Ovary (tissue), 9 donors: ENCODE data around the gene SOD1. TPM values are rescaled to one million over a fixed set of nuclear protein-coding genes. Genes with fewer than 3 reads are reported as not detected.
A peak's percentile ranks its signal among the peaks of the same experiment; 100 is the strongest.

Experiments used
- DNase-seq, 5 donors: peaks; one replicate each; pipeline ENCODE4 v3.0.0-alpha.2; 2019 to 2020
- H3K27ac ChIP-seq, 2 donors: fragments of 200-600 bp; one replicate each; pipeline versions ENCODE4 v1.5.1 to v1.8.0; 2019 to 2022
- H3K27me3 ChIP-seq: fragments of 200-600 bp; one replicate; pipeline ENCODE4 v1.8.0; 2022
- H3K36me3 ChIP-seq: fragments of 200-600 bp; sonication (generic); one replicate; pipeline ENCODE4 v1.5.1; 2019
- H3K4me1 ChIP-seq: one replicate; pipeline ENCODE4 v1.8.1; 2013; ENCODE audit warnings: mild to moderate bottlenecking, moderate library complexity; ENCODE audit not compliant: insufficient read depth
- H3K4me3 ChIP-seq: fragments of 200-600 bp; sonication (generic); one replicate; pipeline ENCODE4 v1.5.1; 2017
- H3K9me3 ChIP-seq, 2 donors: fragments of 200-600 bp in 1 of 2; sonication (generic) in 1 of 2; one replicate each; pipeline versions ENCODE4 v1.5.1 to v1.8.1; 2013 to 2019; ENCODE audit warnings: mild to moderate bottlenecking in 1 of 2, moderate library complexity in 1 of 2
- CTCF ChIP-seq, 3 donors: fragments of 450-650 bp in 2 of 3; fragments of 200-600 bp in 1 of 3; IDR thresholded peaks; one replicate each; pipeline versions ENCODE4 v1.5.1 to v1.8.0; 2016 to 2022; ENCODE audit warnings: antibody characterized with exemption in 3 of 3, mild to moderate bottlenecking in 1 of 3
- EP300 ChIP-seq: sonication (generic); formaldehyde crosslinking; IDR thresholded peaks from one replicate; pipeline ENCODE4 v1.6.1; 2017; ENCODE audit warnings: antibody characterized with exemption
- POLR2A ChIP-seq: fragments of 450-650 bp; IDR thresholded peaks from one replicate; pipeline ENCODE4 v1.6.1; 2017; ENCODE audit warnings: antibody characterized with exemption, mild to moderate bottlenecking, moderate library complexity
- WGBS, 3 donors: extraction: QIAGEN DNeasy Blood & Tissue Kit in 1 of 3; methylation state at CpG; one replicate each; pipeline versions ENCODE4 v1.1.5 to v1.1.7; 2013 to 2017; 5-methylcytosine and 5-hydroxymethylcytosine counted together
- intact Hi-C, 4 donors: fragments of 100-400 bp; cut with DNase I; formaldehyde crosslinking; loops; one replicate each; pipeline versions ENCODE4 v1.11.0 to v1.15.1; 2022 to 2023
- polyA plus RNA-seq, 2 donors: library from polyadenylated mRNA; stranded (reverse); fragments of 200-250 nt in 1 of 2; fragments of 350-450 nt in 1 of 2; fragmentation: Illumina TruSeq in 1 of 2; extraction: RNeasy Lipid Tissue Mini Kit (QIAGEN cat#74804) in 1 of 2; gene quantifications; one replicate each; pipeline ENCODE4 v1.2.3, GENCODE V29; 2013 to 2014
- total RNA-seq, 7 donors: library from RNA; depleted of rRNA in 2 of 7; stranded (reverse); fragments of >200 nt in 2 of 7; fragmentation: NEBNext Ultra II Directional in 3 of 7; extraction: Animal tissue kit (Norgen Biotek cat#: 25700) in 3 of 7; gene quantifications; one replicate each; pipeline versions ENCODE4 v1.1.0 to v1.2.4, GENCODE V29; 2016 to 2023
- donor health status: DM: no; HTN: no; CAD: no; lungs with moderate emphysema.
- donor health status: DM: no; HTN: no; CAD: no.
- donor health status: Bipolar disorder and iron deficiency.
- donor health status: DM: yes; HTN: yes; CAD: no.
- donor health status: DM: no; HTN: no; CAD: no.
- donor health status: DM: yes; HTN: yes; CAD: no.

The SOD1 gene
- total and polyA plus RNA-seq, 9 donors: 175 to 451 (median 240) TPM

- no peak for DNase-seq
- intact Hi-C loops: loop anchor here in 2 of 4 donors (5.0 to 10.0 kb wide), 2 partner anchors 65 to 67 kb away; partner anchors contain the start of gene SCAF4 (in 2 of the 2)
- Histone ChIP-seq H3K27me3 (no peaks in the 10 kb centered on the region), H3K36me3 (no peaks in the 10 kb centered on the region), H3K27ac (no peak overlapping the region), H3K4me1 (peaks cover 15% of the 10 kb centered on the region), H3K4me3 (no peak overlapping the region), H3K9me3 (no peaks in the 10 kb centered on the region)
- TF ChIP-seq EP300 (no peak), CTCF (IDR thresholded peaks at IDR 0.05) (no peak), POLR2A (no peak)
Measured at GRCh38 chr21:31667639-31668038, 8.1 kb downstream of the SOD1 start.

- Histone ChIP-seq H3K27ac (peak overlapping the region in 1 of 2 donors; percentile 75), H3K4me1 (peaks cover 9% of the 10 kb centered on the region), H3K27me3 (no peaks in the 10 kb centered on the region), H3K4me3 (no peak overlapping the region), H3K9me3 (no peaks in the 10 kb centered on the region), H3K36me3 (no peaks in the 10 kb centered on the region)
- intact Hi-C loops: loop anchor here in 2 of 4 donors (5.0 to 10.0 kb wide), 2 partner anchors 63 to 66 kb away; partner anchors contain the start of gene SCAF4 (in 2 of the 2)
- no peak for DNase-seq
- WGBS, 3 donors: 75 to 83% (median 82%) methylated on average over 2 of the region's 2 CpGs
- TF ChIP-seq CTCF (IDR thresholded peaks at IDR 0.05) (no peak), POLR2A (no peak), EP300 (no peak)
Measured at GRCh38 chr21:31668651-31669491, 9.4 kb downstream of the SOD1 start.

- DNase-seq: no peak
- Histone ChIP-seq H3K27ac (peak overlapping the region; percentile 31 to 75), H3K36me3 (no peaks in the 10 kb centered on the region), H3K27me3 (no peaks in the 10 kb centered on the region), H3K9me3 (no peaks in the 10 kb centered on the region), H3K4me1 (peaks cover 8% of the 10 kb centered on the region), H3K4me3 (no peak overlapping the region)
- 7 to 21% (median 9%) methylated on average over 6 of the region's 6 CpGs for WGBS, 3 donors
- intact Hi-C loops: no loop called here
- TF ChIP-seq POLR2A (no peak), EP300 (no peak), CTCF (IDR thresholded peaks at IDR 0.05) (no peak)
Measured at GRCh38 chr21:31670070-31670469, 10.6 kb downstream of the SOD1 start.

- intact Hi-C loops: no loop called here
- Histone ChIP-seq H3K9me3 (no peaks in the 10 kb centered on the region), H3K27me3 (no peaks in the 10 kb centered on the region), H3K4me3 (no peak overlapping the region), H3K4me1 (peaks cover 2% of the 10 kb centered on the region), H3K27ac (peak overlapping the region; percentile 21 to 49), H3K36me3 (no peaks in the 10 kb centered on the region)
- WGBS, 3 donors: 41 to 74% (median 45%) methylated on average over 12 of the region's 12 CpGs
- TF ChIP-seq EP300: no peak
- no peak for TF ChIP-seq CTCF (IDR thresholded peaks at IDR 0.05)
- TF ChIP-seq POLR2A: no peak
- no peak for DNase-seq
Measured at GRCh38 chr21:31671146-31671716, 11.7 kb downstream of the SOD1 start.
